GM19455 (cell line): ENCODE measurements around the gene STK33.

Experiments
- ATAC-seq: cut with Tn5 transposase; IDR thresholded peaks from one replicate; pipeline ENCODE4 v1.9.1; 2021; ENCODE audit not compliant: unreplicated experiment

STK33 gene

GRCh38 chr11:8357891-8358566 is 236.0 kb downstream of the STK33 start:
- no peak for ATAC-seq

- ATAC-seq: no peak
Observed at GRCh38 chr11:8357505-8357888, 236.5 kb downstream of the STK33 start.

GRCh38 chr11:8356721-8357504 is 237.1 kb downstream of the STK33 start:
- no peak for ATAC-seq

- no peak for ATAC-seq
Observed at GRCh38 chr11:8356216-8356615, 237.8 kb downstream of the STK33 start.

- no peak for ATAC-seq
Observed at GRCh38 chr11:8355416-8355742, 238.6 kb downstream of the STK33 start.

GRCh38 chr11:8354622-8355415 is 239.2 kb downstream of the STK33 start:
- no peak for ATAC-seq

- ATAC-seq: no peak
Observed at GRCh38 chr11:8352876-8353505, 241.0 kb downstream of the STK33 start.

GRCh38 chr11:8352103-8352875 is 241.7 kb downstream of the STK33 start:
- ATAC-seq: no peak

GRCh38 chr11:8351223-8351622 is 242.8 kb downstream of the STK33 start:
- ATAC-seq: no peak

GRCh38 chr11:8347978-8348377 is 246.1 kb downstream of the STK33 start:
- ATAC-seq: no peak

GRCh38 chr11:8346157-8346755 is 247.8 kb downstream of the STK33 start:
- ATAC-seq: no peak

- ATAC-seq: no peak
Observed at GRCh38 chr11:8345179-8345578, 248.8 kb downstream of the STK33 start.

- ATAC-seq: no peak
Observed at GRCh38 chr11:8344346-8344745, 249.7 kb downstream of the STK33 start.

- peak; percentile 73 for ATAC-seq
Observed at GRCh38 chr11:8342821-8343681, 251.0 kb downstream of the STK33 start.

GRCh38 chr11:8341996-8342395 is 252.0 kb downstream of the STK33 start:
- ATAC-seq: no peak
